Esophagus (tissue), 2 donors: ENCODE results near the gene TAS1R3. TPM values are rescaled to one million over a fixed set of nuclear protein-coding genes. Genes with fewer than 3 reads are reported as not detected.

Source experiments
- H3K27ac ChIP-seq, 2 donors: one replicate each; pipeline ENCODE4 v1.5.1; 2013; ENCODE audit warnings: low read depth in 2 of 2, mild to moderate bottlenecking in 2 of 2, inconsistent platforms in 1 of 2, low read length in 1 of 2, moderate library complexity in 1 of 2
- H3K27me3 ChIP-seq, 2 donors: one replicate each; pipeline ENCODE4 v1.6.1; 2013; ENCODE audit warnings: low read length in 2 of 2, control low read depth in 1 of 2, mild to moderate bottlenecking in 1 of 2; ENCODE audit not compliant: insufficient read depth in 2 of 2, control insufficient read depth in 1 of 2
- H3K36me3 ChIP-seq, 2 donors: one replicate each; pipeline ENCODE4 v1.6.1; 2013; ENCODE audit warnings: low read length in 1 of 2; ENCODE audit not compliant: control insufficient read depth in 2 of 2, insufficient read depth in 2 of 2
- H3K4me1 ChIP-seq, 2 donors: one replicate each; pipeline ENCODE4 v1.6.1; 2013; ENCODE audit warnings: low read length in 1 of 2; ENCODE audit not compliant: control insufficient read depth in 2 of 2, insufficient read depth in 2 of 2
- H3K4me3 ChIP-seq, 2 donors: one replicate each; pipeline ENCODE4 v1.5.1; 2013; ENCODE audit warnings: low read length in 2 of 2, mild to moderate bottlenecking in 2 of 2, low read depth in 1 of 2, moderate library complexity in 1 of 2
- H3K9me3 ChIP-seq, 2 donors: one replicate each; pipeline ENCODE4 v1.6.1; 2013; ENCODE audit warnings: mild to moderate bottlenecking in 2 of 2, low read depth in 1 of 2, low read length in 1 of 2, moderate library complexity in 1 of 2; ENCODE audit not compliant: control insufficient read depth in 2 of 2, insufficient read depth in 1 of 2
- WGBS, 2 donors: extraction: QIAGEN DNeasy Blood & Tissue Kit; methylation state at CpG; one replicate each; pipeline ENCODE4 v1.1.7; 2013; 5-methylcytosine and 5-hydroxymethylcytosine counted together
- polyA plus RNA-seq, 2 donors: library from polyadenylated mRNA; stranded (reverse); fragments of 200-250 nt; gene quantifications; one replicate each; pipeline ENCODE4 v1.2.3, GENCODE V29; 2013
- donor health status: healthy with polysubstance abuse.
- donor health status: Bipolar disorder and iron deficiency.

Gene TAS1R3
- polyA plus RNA-seq, 2 donors: 0.28 to 1.9 TPM

DNA sequence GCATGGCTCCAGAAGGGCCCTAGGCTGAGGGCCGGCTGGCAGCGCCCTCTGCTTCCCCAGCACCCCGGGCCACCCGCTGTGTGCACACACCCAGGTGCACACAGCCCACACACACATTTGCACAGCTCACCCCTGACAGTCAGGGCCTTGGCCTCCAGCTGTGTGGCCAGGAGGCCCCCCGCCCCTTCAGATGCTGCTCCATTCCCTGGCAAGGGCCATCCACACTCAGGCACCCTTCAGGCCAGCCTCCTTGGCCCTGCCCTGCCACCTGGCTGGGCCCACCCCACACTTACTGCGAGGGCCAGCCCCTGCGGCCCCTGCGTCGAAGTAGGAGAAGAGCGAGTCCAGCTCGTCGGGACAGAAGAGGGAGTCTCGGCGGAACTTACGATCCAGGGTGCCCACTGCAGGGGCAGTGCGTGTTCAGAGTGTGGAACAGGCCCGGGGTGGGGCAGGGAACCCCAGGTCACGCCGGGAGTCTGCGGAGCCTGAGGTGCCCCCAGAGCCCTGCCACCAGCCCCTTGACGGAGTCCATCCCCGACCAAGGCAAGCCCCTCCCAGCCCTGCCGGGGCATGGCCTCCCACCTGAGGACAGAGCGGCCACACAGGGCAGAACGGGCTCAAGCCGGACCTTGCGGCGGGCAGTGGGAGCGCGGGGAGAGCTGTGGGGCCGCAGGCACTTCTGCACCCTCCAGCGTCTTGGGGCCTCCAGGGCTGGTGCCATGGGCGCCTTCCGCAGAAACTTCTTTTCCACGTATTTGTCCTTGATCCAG is 35.7 kb upstream of the TAS1R3 start:
- Histone ChIP-seq H3K27me3 (no peaks in the 10 kb centered on the region), H3K4me3 (no peak overlapping the region), H3K36me3 (peaks cover 0 to 49% of the 10 kb centered on the region in 2 donors), H3K4me1 (peaks cover 0 to 10% of the 10 kb centered on the region in 2 donors), H3K9me3 (peaks cover 0 to 3% of the 10 kb centered on the region in 2 donors), H3K27ac (no peak overlapping the region)
- WGBS, 2 donors: 92 to 96% methylated on average over 35 of the region's 35 CpGs

DNA sequence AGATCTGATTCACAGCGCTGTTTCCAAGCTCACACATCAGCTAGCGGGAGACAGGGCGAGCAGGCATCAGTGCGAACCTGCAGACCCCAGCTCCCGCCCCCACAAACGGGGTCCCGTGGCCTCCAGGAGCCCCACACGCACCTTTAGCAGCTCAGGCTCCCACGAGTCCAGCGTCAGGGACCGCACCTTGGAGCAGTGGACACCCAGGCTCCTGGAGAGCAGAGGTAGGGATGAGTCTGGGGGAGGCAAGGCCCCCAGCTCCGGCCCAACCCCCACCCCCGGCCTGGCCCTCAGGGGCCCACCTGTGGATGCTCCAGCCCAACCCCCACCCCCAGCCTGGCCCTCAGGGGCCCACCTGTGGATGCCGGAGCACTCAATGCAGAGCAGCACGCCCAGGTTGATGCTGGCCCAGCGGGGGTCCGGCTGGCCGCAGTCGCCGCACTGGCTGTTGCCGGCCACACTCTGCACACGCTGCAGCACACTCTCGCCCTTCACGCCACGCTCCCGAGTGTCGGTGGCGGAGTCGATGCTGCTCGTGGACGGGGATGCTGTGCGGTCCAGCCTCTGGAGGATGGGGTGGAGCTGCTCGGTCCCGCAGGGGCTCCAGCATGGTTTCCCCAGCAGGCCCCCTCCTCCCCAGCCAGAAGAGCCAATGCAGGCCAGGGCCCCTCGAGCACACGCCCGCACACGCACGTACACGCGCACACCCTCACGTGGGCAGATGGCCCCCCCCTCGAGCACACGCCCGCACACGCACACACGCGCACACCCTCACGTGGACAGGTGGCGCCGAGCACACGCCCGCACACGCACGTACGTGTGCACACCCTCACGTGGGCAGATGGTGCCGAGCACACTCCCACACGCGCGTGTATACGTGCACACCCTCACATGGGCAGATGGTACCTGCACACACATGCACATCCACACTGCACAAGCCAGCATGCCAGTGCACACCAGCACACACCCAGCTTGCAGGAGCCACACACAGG is 34.7 kb upstream of the TAS1R3 start:
- Histone ChIP-seq H3K4me3 (no peak overlapping the region), H3K36me3 (peaks cover 0 to 49% of the 10 kb centered on the region in 2 donors), H3K9me3 (peaks cover 0 to 3% of the 10 kb centered on the region in 2 donors), H3K27ac (no peak overlapping the region), H3K27me3 (no peaks in the 10 kb centered on the region), H3K4me1 (peaks cover 0 to 8% of the 10 kb centered on the region in 2 donors)
- 91% methylated on average over 59 to 62 of the region's 62 CpGs for WGBS, 2 donors

DNA sequence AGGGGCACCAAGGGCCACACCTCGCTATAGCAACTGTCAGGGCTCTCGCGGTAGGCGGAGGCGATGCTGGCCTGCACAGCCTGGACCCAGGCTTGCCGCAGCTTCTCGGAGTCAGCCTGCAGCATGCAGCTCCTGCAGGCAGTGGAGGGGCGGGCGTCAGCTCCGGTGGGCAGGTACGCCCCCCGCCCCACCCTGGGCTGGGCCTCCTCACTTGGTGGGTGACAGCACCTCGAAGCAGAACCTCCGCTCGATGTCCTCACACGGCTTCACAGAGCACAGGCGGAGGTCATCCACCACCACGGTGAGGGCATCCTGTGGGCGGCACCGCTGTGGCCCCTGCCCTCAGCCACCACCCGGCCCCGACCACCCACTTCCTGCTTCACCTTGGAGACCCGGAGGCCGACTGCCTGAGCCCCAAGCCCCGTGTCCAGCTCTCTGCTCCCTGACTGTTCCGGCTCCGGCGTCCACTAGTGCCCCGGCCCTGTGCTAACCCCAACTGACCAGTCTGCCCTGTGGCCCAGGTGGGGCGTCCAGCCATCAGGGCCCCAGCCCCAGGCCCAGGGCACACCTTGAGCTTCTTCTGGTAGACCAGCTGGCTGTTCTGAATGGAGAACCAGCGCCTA is 33.2 kb upstream of the TAS1R3 start:
- peaks cover 0 to 14% of the 10 kb centered on the region in 2 donors for H3K4me1 ChIP-seq
- H3K9me3 ChIP-seq: peaks cover 0 to 3% of the 10 kb centered on the region in 2 donors
- no peak overlapping the region for H3K27ac ChIP-seq
- 92% methylated on average over 24 to 31 of the region's 31 CpGs for WGBS, 2 donors
- peaks cover 0 to 46% of the 10 kb centered on the region in 2 donors for H3K36me3 ChIP-seq
- H3K27me3 ChIP-seq: no peaks in the 10 kb centered on the region
- no peak overlapping the region for H3K4me3 ChIP-seq

DNA sequence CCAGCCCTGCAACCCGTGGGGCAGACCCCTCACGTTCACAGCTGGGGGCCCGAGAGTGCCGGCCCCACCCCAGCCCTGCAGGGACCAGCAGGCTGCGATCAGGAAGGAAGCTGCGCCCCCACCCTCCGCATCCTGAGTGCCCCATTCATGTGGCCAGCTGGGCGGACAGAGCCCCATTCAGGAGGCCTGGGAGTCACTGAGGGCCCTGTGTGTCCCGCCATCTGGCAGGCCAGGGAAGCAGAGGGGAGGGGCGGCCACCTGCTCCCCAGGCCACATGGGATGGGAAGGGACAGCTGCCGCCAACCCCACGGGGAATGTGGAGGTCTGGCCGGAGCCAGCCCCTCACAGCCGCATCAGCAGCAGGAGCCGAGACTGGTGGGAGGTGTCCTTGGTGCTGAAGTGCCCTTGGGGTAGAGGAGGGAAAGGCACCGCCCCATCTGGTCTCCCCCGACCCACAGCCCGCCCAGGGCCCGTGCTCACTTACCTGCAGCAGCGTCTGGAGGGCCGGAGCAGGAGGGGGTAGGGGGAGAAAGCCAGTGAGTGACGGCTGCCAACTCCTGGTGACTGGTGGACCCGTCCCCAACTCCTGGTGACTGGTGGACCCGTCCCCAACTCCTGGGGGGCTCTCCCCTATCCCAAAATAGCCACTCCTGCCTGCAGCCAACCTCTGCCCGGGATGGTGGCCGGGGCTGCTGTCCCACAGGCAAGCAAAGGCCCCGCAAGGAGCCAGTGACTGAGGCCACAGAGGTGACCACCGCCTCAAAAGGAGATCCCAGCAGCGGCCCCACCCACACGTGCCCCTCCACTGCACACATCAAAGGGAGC is 32.0 kb upstream of the TAS1R3 start:
- peaks cover 2 to 25% of the 10 kb centered on the region in 2 donors for H3K4me1 ChIP-seq
- no peak overlapping the region for H3K27ac ChIP-seq
- H3K4me3 ChIP-seq: no peak overlapping the region
- H3K36me3 ChIP-seq: peaks cover 0 to 41% of the 10 kb centered on the region in 2 donors
- peaks cover 0 to 3% of the 10 kb centered on the region in 2 donors for H3K9me3 ChIP-seq
- no peaks in the 10 kb centered on the region for H3K27me3 ChIP-seq
- WGBS, 2 donors: 66 to 72% methylated on average over 28 to 30 of the region's 30 CpGs

DNA sequence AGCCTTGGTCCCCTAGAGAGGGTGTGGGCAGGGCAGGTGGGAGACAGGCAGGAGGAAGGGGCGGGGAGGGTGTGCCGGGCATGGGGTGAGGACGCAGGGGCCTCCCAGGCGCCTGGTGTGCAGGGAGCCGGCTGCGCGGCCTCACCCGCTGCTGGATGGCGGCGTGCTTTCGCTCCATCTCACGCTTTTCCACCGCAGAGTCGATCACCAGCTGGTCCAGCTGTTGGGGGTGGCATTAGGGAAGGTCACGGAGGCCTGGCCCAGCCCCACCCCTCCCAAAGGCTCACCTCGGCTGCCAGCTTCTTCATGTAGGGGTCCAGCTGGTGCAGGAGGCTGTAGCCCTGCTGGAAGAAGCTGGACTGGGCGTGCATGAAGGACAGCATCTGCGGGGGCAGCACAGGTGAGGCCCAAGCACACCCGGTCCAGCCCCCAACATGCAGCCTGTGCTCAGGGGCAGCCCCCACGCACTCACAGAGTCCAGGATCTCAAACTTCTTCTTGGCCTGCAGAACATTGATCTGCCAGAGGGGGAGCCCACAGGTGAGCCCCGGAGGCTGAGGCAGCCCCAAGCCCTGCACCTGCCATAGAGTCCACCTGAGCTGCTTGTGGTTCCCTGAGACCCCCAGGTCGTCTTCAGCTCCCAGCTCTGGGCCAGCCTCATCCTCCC is 31.3 kb upstream of the TAS1R3 start:
- H3K4me1 ChIP-seq: peaks cover 8 to 33% of the 10 kb centered on the region in 2 donors
- peaks cover 0 to 34% of the 10 kb centered on the region in 2 donors for H3K36me3 ChIP-seq
- no peak overlapping the region for H3K4me3 ChIP-seq
- 85 to 87% methylated on average over 19 to 22 of the region's 22 CpGs for WGBS, 2 donors
- no peak overlapping the region for H3K27ac ChIP-seq
- no peaks in the 10 kb centered on the region for H3K9me3 ChIP-seq
- no peaks in the 10 kb centered on the region for H3K27me3 ChIP-seq

DNA sequence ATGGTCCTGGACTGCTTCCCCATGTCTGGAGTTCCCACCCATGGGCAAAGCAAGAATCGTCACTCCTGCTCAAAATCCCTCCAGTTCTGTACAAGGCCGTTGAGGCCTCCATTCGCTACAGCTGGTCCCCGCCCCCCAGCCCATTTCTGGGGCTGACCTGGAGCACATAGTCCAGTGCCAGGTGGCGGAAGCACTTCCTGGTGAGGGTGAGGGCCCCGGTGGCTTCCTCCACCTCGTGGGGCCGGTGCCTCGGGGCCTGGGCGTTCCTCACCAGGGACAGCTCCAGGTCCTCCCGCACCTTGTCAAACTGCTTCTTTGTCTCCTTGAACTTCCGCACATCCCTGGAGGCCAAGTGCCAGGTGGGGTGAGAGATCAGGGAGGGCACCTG is 30.7 kb upstream of the TAS1R3 start:
- H3K27me3 ChIP-seq: no peaks in the 10 kb centered on the region
- H3K36me3 ChIP-seq: peaks cover 0 to 30% of the 10 kb centered on the region in 2 donors
- H3K4me3 ChIP-seq: no peak overlapping the region
- H3K27ac ChIP-seq: no peak overlapping the region
- H3K9me3 ChIP-seq: no peaks in the 10 kb centered on the region
- H3K4me1 ChIP-seq: peaks cover 12 to 38% of the 10 kb centered on the region in 2 donors
- WGBS, 2 donors: 73 to 76% methylated on average over 12 of the region's 12 CpGs

DNA sequence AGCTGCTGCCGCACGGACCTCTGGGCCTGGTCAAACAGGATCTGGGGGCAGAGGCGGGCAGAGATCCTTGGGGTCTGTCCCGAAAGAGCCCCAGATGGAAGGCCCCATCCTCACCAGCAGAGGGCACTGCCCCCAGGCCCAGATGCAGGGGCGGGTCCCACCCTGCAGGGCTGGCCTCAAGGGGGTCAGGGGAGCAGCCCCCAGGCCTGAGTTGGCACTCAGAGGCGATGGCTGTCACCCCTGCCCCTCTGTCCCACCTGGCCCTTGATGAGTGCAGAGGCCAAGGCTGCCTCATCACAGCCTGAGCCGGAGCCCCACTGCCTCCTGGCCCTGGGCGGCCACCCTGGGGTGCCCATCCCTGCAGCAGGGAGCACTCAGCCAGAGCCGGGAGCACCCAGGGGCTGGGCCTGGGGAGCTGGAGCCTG is 29.1 kb upstream of the TAS1R3 start:
- H3K4me3 ChIP-seq: no peak overlapping the region
- H3K27me3 ChIP-seq: no peaks in the 10 kb centered on the region
- peak overlapping the region in 1 of 2 donors; percentile 4 for H3K27ac ChIP-seq
- no peaks in the 10 kb centered on the region for H3K9me3 ChIP-seq
- 85 to 89% methylated on average over 9 of the region's 9 CpGs for WGBS, 2 donors
- peaks cover 0 to 17% of the 10 kb centered on the region in 2 donors for H3K36me3 ChIP-seq
- peaks cover 27 to 54% of the 10 kb centered on the region in 2 donors for H3K4me1 ChIP-seq

DNA sequence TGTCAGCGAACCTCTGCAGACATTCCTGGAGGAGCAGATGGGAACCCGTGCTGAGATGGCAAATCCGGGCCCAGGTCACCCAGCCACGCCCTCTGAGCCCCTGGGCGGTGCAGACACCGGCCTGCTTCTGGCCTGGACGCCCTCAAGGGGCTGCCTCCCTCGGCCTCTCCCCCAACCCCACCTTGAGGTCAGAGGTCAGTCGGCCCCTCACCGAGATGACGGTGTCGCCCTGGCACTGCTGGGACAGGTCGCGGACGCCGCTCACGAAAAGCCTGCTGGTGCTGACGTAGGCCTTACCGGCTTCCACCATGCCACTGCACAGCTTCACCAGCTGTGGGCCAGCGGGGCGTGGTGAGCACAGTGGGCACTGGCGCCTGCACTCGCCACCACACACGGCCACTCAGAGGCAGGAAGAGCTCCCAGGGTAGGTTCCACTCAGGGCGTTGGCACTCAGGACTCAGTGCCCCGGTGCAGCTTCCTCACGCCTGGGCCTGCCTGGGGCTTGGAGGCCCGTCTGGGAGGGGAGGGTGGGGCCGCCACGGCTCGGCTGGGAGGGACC is 28.1 kb upstream of the TAS1R3 start:
- 47 to 70% methylated on average over 31 of the region's 31 CpGs for whole genome bisulfite sequencing, 2 donors
- H3K27ac ChIP-seq: peak overlapping the region; percentile 80 to 98
- peaks cover 28 to 55% of the 10 kb centered on the region in 2 donors for H3K4me1 ChIP-seq

More for the DNA sequence above, 28.1 kb upstream of the TAS1R3 start:
- H3K4me3 ChIP-seq: peak overlapping the region in 1 of 2 donors; percentile 19
- H3K36me3 ChIP-seq: peaks cover 0 to 12% of the 10 kb centered on the region in 2 donors
- H3K27me3 ChIP-seq: no peaks in the 10 kb centered on the region
- no peaks in the 10 kb centered on the region for H3K9me3 ChIP-seq
